Type B pancreatic cell (in vitro differentiated cells): ENCODE results near the gene BMP2K. TPM values are rescaled to one million over a fixed set of nuclear protein-coding genes. Genes with fewer than 3 reads are reported as not detected.

Experiments
- DNase-seq: peaks from one replicate; pipeline ENCODE4 v3.0.0; 2021; ENCODE audit warnings: mixed read lengths; ENCODE audit not compliant: unreplicated experiment; ENCODE audit errors: extremely low spot score
- H3K27ac Mint-ChIP-seq: 2 replicates; pipeline ENCODE4 v1.8.0; 2021; ENCODE audit warnings: mild to moderate bottlenecking, mixed read lengths
- H3K27me3 Mint-ChIP-seq: 2 replicates; pipeline ENCODE4 v1.8.0; 2021; ENCODE audit warnings: mixed read lengths
- H3K36me3 Mint-ChIP-seq: 2 replicates; pipeline ENCODE4 v1.8.0; 2021; ENCODE audit warnings: mixed read lengths
- H3K4me1 Mint-ChIP-seq: one replicate; pipeline ENCODE4 v1.8.0; 2021; ENCODE audit warnings: mixed read lengths; ENCODE audit not compliant: unreplicated experiment
- H3K4me3 Mint-ChIP-seq: 2 replicates; pipeline ENCODE4 v1.8.0; 2021; ENCODE audit warnings: mild to moderate bottlenecking, mixed read lengths
- H3K9me3 Mint-ChIP-seq: 2 replicates; pipeline ENCODE4 v1.8.0; 2021; ENCODE audit warnings: mixed read lengths
- total RNA-seq: library from RNA; stranded (reverse); gene quantifications from 2 replicates; pipeline ENCODE4 v1.2.1, GENCODE V29; 2021; ENCODE audit warnings: low replicate concordance
- TF ChIP-seq, protein P1 (sequence below): fragments of 200-600 bp; sonication (generic); conservative IDR thresholded peaks from 2 replicates; pipeline ENCODE4 v1.5.0; 2021; ENCODE audit warnings: antibody characterized with exemption, mild to moderate bottlenecking

The BMP2K gene
- total RNA-seq, 1 donor from 2014 or later = 40.9 TPM

DNA sequence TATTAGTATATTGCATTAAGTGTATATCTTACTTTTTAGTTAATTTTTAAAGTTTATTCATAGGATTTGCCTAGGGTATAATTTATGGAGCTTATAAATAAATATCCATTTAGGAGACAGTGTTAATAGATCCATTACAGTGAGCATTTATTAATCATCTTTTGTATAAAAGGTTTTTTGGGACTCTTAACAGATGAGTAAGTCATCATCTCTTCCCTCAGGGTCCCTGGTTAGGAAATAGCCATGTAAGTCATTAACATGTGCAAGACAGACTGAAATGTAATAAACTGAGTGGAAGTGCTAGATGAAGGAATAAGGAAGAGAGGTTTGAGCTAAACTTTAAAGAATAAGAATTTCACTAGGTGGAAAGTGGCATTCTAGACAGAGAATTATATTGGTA lies 93.9 kb downstream of the BMP2K start:
- no peaks in the 10 kb centered on the region for H3K4me1 Mint-ChIP-seq
- H3K9me3 Mint-ChIP-seq = no peaks in the 10 kb centered on the region
- TF ChIP-seq, protein P1, sequence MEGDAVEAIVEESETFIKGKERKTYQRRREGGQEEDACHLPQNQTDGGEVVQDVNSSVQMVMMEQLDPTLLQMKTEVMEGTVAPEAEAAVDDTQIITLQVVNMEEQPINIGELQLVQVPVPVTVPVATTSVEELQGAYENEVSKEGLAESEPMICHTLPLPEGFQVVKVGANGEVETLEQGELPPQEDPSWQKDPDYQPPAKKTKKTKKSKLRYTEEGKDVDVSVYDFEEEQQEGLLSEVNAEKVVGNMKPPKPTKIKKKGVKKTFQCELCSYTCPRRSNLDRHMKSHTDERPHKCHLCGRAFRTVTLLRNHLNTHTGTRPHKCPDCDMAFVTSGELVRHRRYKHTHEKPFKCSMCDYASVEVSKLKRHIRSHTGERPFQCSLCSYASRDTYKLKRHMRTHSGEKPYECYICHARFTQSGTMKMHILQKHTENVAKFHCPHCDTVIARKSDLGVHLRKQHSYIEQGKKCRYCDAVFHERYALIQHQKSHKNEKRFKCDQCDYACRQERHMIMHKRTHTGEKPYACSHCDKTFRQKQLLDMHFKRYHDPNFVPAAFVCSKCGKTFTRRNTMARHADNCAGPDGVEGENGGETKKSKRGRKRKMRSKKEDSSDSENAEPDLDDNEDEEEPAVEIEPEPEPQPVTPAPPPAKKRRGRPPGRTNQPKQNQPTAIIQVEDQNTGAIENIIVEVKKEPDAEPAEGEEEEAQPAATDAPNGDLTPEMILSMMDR = no peak
- H3K27me3 Mint-ChIP-seq = no peaks in the 10 kb centered on the region
- H3K4me3 Mint-ChIP-seq = no peak overlapping the region
- DNase-seq = no peak
- no peak overlapping the region for H3K27ac Mint-ChIP-seq
- H3K36me3 Mint-ChIP-seq = peaks cover 34% of the 10 kb centered on the region

DNA sequence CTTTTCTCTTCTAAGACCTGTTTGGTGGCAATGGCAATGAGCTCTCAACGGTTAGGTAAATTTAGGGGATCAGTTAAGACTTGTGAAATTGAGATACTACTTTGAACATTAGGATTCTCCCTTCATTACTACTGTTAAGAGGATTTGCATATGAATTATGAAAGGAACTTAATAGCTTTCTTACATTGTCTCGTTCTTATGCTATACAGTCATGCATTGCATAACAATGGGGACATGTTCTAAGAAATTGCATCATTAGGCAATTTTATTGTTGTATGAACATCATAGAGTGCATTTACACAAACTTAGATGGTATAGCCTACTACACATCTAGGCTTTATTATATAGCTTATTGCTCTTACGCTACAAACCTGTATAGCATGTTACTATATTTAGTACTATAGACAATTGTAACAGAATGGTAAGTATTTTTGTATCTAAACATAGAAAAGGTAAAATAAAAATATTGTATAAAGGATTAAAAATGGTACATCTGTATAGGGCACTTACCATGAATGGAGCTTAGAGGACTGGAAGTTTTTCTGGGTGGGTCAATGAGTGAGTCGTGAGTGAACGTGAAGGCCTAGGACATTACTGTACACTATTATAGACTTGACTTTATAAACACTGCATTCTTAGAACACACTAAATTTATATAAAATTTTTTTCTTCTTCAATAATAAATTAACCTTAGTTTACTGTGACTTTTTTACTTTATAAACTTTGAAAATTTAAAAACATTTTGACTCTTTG lies 100.6 kb downstream of the BMP2K start:
- Mint-ChIP-seq H3K27ac (no peak overlapping the region), H3K9me3 (no peaks in the 10 kb centered on the region), H3K36me3 (peaks cover 23% of the 10 kb centered on the region), H3K27me3 (no peaks in the 10 kb centered on the region), H3K4me3 (no peak overlapping the region), H3K4me1 (no peaks in the 10 kb centered on the region)
- TF ChIP-seq, protein P1 = no peak
- no peak for DNase-seq

DNA sequence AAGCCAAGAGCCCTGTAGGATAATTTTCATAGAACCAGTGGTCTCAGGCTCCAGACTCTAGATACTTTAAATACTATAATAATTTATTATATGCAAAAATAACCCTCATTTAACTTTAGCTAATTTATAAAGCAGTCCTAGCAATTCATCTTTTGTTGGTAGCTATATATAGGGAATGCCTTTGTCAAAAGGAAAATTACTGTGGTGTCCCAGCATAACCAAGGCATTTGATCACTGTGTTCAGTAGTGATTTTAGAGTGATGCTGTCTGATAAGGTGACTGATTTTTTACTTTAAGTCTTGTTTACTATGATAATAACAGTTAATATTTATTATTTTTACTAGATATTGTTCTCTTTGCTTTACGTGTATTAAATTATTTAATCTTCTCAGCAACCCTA lies 101.9 kb downstream of the BMP2K start:
- TF ChIP-seq, protein P1 = no peak
- no peak overlapping the region for H3K27ac Mint-ChIP-seq
- H3K4me3 Mint-ChIP-seq = no peak overlapping the region
- no peak for DNase-seq
- no peaks in the 10 kb centered on the region for H3K27me3 Mint-ChIP-seq
- H3K9me3 Mint-ChIP-seq = no peaks in the 10 kb centered on the region
- H3K36me3 Mint-ChIP-seq = peaks cover 12% of the 10 kb centered on the region
- H3K4me1 Mint-ChIP-seq = no peaks in the 10 kb centered on the region

DNA sequence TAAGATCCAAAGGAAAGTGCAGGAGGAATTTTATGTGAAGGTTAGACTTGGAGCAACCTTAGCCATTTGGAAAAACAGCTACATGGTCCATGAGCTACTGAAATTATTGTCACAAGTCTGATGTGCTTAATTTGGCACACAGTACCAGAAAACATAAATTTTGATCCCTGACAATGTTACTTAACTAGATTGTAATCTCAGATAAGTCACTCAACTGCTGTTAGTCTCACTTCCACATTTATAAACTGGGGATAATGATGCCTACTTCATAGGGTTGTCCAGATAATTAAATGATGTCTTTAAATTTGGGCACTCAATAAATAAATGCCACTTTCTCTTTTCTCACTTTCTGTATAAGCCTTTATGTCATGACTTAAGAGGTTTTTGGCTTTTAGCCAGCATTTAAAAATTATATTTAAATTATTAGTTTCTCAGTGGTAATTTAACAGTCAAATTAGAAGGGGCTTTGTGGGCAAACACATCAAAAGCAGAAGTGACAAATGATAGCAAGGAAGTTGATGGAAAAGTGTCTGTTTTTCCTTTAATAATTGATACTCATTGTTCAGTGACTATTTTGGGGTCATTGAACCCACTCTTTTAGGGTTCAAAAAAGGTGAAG lies 104.8 kb downstream of the BMP2K start:
- TF ChIP-seq, protein P1 = no peak
- no peak for DNase-seq
- Mint-ChIP-seq H3K27me3 (no peaks in the 10 kb centered on the region), H3K4me3 (no peak overlapping the region), H3K27ac (no peak overlapping the region), H3K9me3 (no peaks in the 10 kb centered on the region), H3K36me3 (peaks cover 12% of the 10 kb centered on the region), H3K4me1 (no peaks in the 10 kb centered on the region)

DNA sequence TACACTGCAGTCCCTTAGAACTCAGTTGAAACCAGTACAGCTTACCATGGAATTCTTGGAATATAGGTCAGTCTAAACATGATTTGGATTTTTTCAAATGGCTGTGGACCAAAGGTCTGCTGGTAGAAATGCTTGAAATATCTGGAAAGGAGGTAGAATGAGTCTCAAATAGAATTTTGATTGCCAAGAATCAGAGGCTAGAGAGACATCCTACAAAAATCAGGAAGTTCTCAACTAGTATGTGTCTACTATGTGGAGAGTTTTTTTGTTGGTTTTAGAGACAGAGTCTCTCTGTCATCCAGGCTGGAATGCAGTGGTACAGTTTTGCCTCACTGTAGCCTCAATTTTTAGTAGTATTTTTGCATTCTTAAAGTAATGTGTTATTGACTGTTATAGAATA lies 109.4 kb downstream of the BMP2K start:
- Mint-ChIP-seq H3K36me3 (peaks cover 13% of the 10 kb centered on the region), H3K4me1 (no peaks in the 10 kb centered on the region), H3K4me3 (no peak overlapping the region), H3K27ac (no peak overlapping the region), H3K27me3 (no peaks in the 10 kb centered on the region), H3K9me3 (no peaks in the 10 kb centered on the region)
- DNase-seq = no peak
- TF ChIP-seq, protein P1 = no peak
